Measurements from ENCODE around the gene NTRK3. TPM values are rescaled to one million over a fixed set of nuclear protein-coding genes. Genes with fewer than 3 reads are reported as not detected.

NTRK3 gene
- total RNA-seq, 1 experiment from 2014 or later = not detected

GRCh38 chr15:88089024-88089620 lies 167.4 kb downstream of the NTRK3 start:
- H3K4me1 ChIP-seq = peaks cover 16% of the 10 kb centered on the region
- no peak overlapping the region for H3K4me3 ChIP-seq (ENCODE audit: low read depth, low read length)
- no TSS peak for BruUV-seq (replicated peaks)
- ChIA-PET POLR2A (no interaction called here), CTCF (no interaction called here)
- no peaks in the 10 kb centered on the region for H3K9me3 ChIP-seq
- no peak for TF ChIP-seq CTCF (IDR thresholded peaks at IDR 0.05; ENCODE audit: insufficient read depth in 1 of 2, low read depth in 1 of 2, low read length in 1 of 2, severe bottlenecking in 1 of 2, unreplicated experiment in 1 of 2)
- H3K4me1 Mint-ChIP-seq (ENCODE audit: low read depth, unreplicated experiment) = peaks cover 12% of the 10 kb centered on the region
- no peaks in the 10 kb centered on the region for H3K36me3 Mint-ChIP-seq (ENCODE audit: insufficient read depth, unreplicated experiment)
- H3K4me3 Mint-ChIP-seq (ENCODE audit: unreplicated experiment) = no peak overlapping the region
- no peak overlapping the region for H3K27ac Mint-ChIP-seq (ENCODE audit: unreplicated experiment)
- peaks cover 9% of the 10 kb centered on the region for H3K9me3 Mint-ChIP-seq (ENCODE audit: unreplicated experiment)
- no peaks in the 10 kb centered on the region for H3K27me3 Mint-ChIP-seq (ENCODE audit: insufficient read depth, unreplicated experiment)
- no peaks in the 10 kb centered on the region for H3K36me3 ChIP-seq (ENCODE audit: control insufficient read depth, insufficient read depth, low read length)
- H3K27me3 ChIP-seq (replicated peaks; ENCODE audit: control insufficient read depth, insufficient read depth, low read length) = no peaks in the 10 kb centered on the region
- intact Hi-C loops (cut with micrococcal nuclease; ENCODE audit: unreplicated experiment) = no loop called here
- no peak for DNase-seq

GRCh38 chr15:88083811-88084760 lies 172.5 kb downstream of the NTRK3 start:
- Mint-ChIP-seq H3K27ac (ENCODE audit: unreplicated experiment) (no peak overlapping the region), H3K27me3 (ENCODE audit: insufficient read depth, unreplicated experiment) (no peaks in the 10 kb centered on the region), H3K36me3 (ENCODE audit: insufficient read depth, unreplicated experiment) (no peaks in the 10 kb centered on the region), H3K4me3 (ENCODE audit: unreplicated experiment) (no peak overlapping the region), H3K4me1 (ENCODE audit: low read depth, unreplicated experiment) (no peaks in the 10 kb centered on the region), H3K9me3 (ENCODE audit: unreplicated experiment) (no peaks in the 10 kb centered on the region)
- Histone ChIP-seq H3K36me3 (ENCODE audit: control insufficient read depth, insufficient read depth, low read length) (no peaks in the 10 kb centered on the region), H3K9me3 (no peaks in the 10 kb centered on the region), H3K4me1 (no peaks in the 10 kb centered on the region), H3K27me3 (replicated peaks; ENCODE audit: control insufficient read depth, insufficient read depth, low read length) (no peaks in the 10 kb centered on the region), H3K4me3 (ENCODE audit: low read depth, low read length) (no peak overlapping the region)
- intact Hi-C loops (cut with micrococcal nuclease; ENCODE audit: unreplicated experiment) = no loop called here
- CTCF ChIA-PET = no interaction called here
- BruUV-seq (replicated peaks) = no TSS peak
- POLR2A ChIA-PET = no interaction called here
- no peak for TF ChIP-seq CTCF (IDR thresholded peaks at IDR 0.05; ENCODE audit: insufficient read depth in 1 of 2, low read depth in 1 of 2, low read length in 1 of 2, severe bottlenecking in 1 of 2, unreplicated experiment in 1 of 2)
- DNase-seq = no peak

GRCh38 chr15:88080616-88081015 lies 175.9 kb downstream of the NTRK3 start:
- CTCF ChIA-PET = no interaction called here
- intact Hi-C loops (cut with micrococcal nuclease; ENCODE audit: unreplicated experiment) = no loop called here
- no peaks in the 10 kb centered on the region for H3K27me3 ChIP-seq (replicated peaks; ENCODE audit: control insufficient read depth, insufficient read depth, low read length)
- no peaks in the 10 kb centered on the region for H3K9me3 Mint-ChIP-seq (ENCODE audit: unreplicated experiment)
- TF ChIP-seq CTCF (IDR thresholded peaks at IDR 0.05; ENCODE audit: insufficient read depth in 1 of 2, low read depth in 1 of 2, low read length in 1 of 2, severe bottlenecking in 1 of 2, unreplicated experiment in 1 of 2) = no peak
- H3K36me3 ChIP-seq (ENCODE audit: control insufficient read depth, insufficient read depth, low read length) = no peaks in the 10 kb centered on the region
- no TSS peak for BruUV-seq (replicated peaks)
- H3K27ac Mint-ChIP-seq (ENCODE audit: unreplicated experiment) = no peak overlapping the region
- no peaks in the 10 kb centered on the region for H3K9me3 ChIP-seq
- no peak for DNase-seq
- no peaks in the 10 kb centered on the region for H3K36me3 Mint-ChIP-seq (ENCODE audit: insufficient read depth, unreplicated experiment)
- no peak overlapping the region for H3K4me3 ChIP-seq (ENCODE audit: low read depth, low read length)
- no peaks in the 10 kb centered on the region for H3K27me3 Mint-ChIP-seq (ENCODE audit: insufficient read depth, unreplicated experiment)
- no peak overlapping the region for H3K4me3 Mint-ChIP-seq (ENCODE audit: unreplicated experiment)
- no peaks in the 10 kb centered on the region for H3K4me1 Mint-ChIP-seq (ENCODE audit: low read depth, unreplicated experiment)
- POLR2A ChIA-PET = no interaction called here
- H3K4me1 ChIP-seq = no peaks in the 10 kb centered on the region

Measured in Caco-2 (cell line).